Upper lobe of right lung (tissue), 1 donor: Measurements from ENCODE around the gene SLC12A9. TPM values are rescaled to one million over a fixed set of nuclear protein-coding genes. Genes with fewer than 3 reads are reported as not detected.

ENCODE experiments used
- ATAC-seq: fragments of 200-7000 bp; cut with Tn5 transposase; one replicate; pipeline ENCODE4 v1.9.1; 2020; ENCODE audit warnings: mild to moderate bottlenecking, moderate library complexity
- DNase-seq: peaks from one replicate; pipeline ENCODE4 v3.0.0-alpha.2; 2020
- H3K27ac ChIP-seq: fragments of 200-600 bp; one replicate; pipeline ENCODE4 v1.8.0; 2022
- H3K27me3 ChIP-seq: fragments of 200-600 bp; one replicate; pipeline ENCODE4 v1.8.0; 2022; ENCODE audit warnings: mild to moderate bottlenecking
- H3K36me3 ChIP-seq: fragments of 200-600 bp; one replicate; pipeline ENCODE4 v1.8.0; 2022
- H3K4me1 ChIP-seq: fragments of 200-600 bp; one replicate; pipeline ENCODE4 v1.8.0; 2022
- H3K4me3 ChIP-seq: fragments of 200-600 bp; one replicate; pipeline ENCODE4 v1.8.0; 2022; ENCODE audit warnings: mild to moderate bottlenecking
- H3K9me3 ChIP-seq: fragments of 200-600 bp; one replicate; pipeline ENCODE4 v1.8.0; 2022
- intact Hi-C: fragments of 100-400 bp; cut with DNase I; formaldehyde crosslinking; loops from one replicate; pipeline ENCODE4 v1.11.0; 2022
- total RNA-seq: library from RNA; stranded (reverse); fragmentation: NEBNext Ultra II Directional; extraction: Animal tissue kit (Norgen Biotek cat#: 25700); gene quantifications from one replicate; pipeline ENCODE4 v1.2.1, GENCODE V29; 2021
- TF ChIP-seq, protein P1 (sequence below): fragments of 200-600 bp; IDR thresholded peaks from one replicate; pipeline ENCODE4 v1.8.0; 2022; ENCODE audit warnings: antibody characterized with exemption
- donor health status: DM: no; HTN: yes; CAD: no; lungs with severe emphysema.

Gene SLC12A9
- total RNA-seq, 1 donor from 2014 or later: 39.2 TPM

DNA sequence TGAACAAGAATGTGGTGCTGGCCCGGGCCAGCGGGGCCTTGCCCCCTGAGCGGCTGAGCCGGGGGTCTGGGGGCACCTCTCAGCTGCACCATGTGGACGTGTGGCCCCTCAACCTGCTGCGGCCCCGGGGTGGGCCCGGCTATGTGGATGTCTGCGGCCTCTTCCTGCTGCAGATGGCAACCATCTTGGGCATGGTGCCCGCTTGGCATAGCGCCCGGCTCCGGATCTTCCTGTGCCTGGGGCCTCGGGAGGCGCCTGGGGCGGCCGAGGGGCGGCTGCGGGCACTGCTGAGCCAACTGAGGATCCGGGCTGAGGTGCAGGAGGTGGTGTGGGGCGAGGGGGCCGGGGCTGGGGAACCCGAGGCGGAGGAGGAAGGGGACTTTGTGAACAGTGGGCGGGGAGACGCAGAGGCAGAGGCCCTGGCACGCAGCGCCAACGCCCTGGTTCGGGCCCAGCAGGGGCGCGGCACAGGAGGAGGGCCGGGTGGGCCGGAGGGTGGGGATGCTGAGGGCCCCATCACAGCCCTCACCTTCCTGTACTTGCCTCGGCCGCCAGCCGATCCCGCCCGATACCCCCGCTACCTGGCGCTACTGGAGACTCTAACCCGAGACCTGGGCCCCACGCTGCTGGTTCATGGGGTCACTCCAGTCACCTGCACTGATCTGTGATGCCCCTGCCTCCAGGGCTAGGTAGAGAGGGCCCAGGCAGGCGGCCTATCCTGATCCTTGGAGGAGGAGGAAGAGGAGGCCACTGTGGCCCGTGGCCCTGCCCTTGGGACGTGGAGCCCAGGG is 13.6 kb downstream of the SLC12A9 start:
- H3K27ac ChIP-seq: peak overlapping the region; percentile 97
- TF ChIP-seq, protein P1, sequence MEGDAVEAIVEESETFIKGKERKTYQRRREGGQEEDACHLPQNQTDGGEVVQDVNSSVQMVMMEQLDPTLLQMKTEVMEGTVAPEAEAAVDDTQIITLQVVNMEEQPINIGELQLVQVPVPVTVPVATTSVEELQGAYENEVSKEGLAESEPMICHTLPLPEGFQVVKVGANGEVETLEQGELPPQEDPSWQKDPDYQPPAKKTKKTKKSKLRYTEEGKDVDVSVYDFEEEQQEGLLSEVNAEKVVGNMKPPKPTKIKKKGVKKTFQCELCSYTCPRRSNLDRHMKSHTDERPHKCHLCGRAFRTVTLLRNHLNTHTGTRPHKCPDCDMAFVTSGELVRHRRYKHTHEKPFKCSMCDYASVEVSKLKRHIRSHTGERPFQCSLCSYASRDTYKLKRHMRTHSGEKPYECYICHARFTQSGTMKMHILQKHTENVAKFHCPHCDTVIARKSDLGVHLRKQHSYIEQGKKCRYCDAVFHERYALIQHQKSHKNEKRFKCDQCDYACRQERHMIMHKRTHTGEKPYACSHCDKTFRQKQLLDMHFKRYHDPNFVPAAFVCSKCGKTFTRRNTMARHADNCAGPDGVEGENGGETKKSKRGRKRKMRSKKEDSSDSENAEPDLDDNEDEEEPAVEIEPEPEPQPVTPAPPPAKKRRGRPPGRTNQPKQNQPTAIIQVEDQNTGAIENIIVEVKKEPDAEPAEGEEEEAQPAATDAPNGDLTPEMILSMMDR: no peak
- ATAC-seq: peak; percentile 71
- H3K4me1 ChIP-seq: peaks cover 35% of the 10 kb centered on the region
- intact Hi-C loops: no loop called here
- no peaks in the 10 kb centered on the region for H3K9me3 ChIP-seq
- H3K36me3 ChIP-seq: peaks cover 18% of the 10 kb centered on the region
- peak; percentile 93 for DNase-seq
- H3K27me3 ChIP-seq: no peaks in the 10 kb centered on the region
- H3K4me3 ChIP-seq: peak overlapping the region; percentile 88

DNA sequence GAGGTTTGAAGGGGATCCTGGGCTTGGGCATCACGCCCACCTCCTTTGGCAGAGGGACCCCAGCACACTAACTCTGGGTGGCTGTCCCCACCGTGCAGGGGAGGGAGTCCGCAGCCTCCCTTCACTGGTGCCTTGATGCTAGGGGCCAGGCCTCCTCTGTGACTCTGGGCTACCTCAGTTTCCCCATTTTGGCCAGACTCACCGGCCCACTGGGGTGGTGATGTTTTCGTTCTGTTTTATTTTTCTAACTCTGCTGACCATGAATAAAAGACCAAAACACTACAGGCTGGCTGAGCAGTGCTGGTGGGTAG is 14.2 kb downstream of the SLC12A9 start:
- no peak for ATAC-seq
- H3K27me3 ChIP-seq: no peaks in the 10 kb centered on the region
- no peak for DNase-seq

DNA sequence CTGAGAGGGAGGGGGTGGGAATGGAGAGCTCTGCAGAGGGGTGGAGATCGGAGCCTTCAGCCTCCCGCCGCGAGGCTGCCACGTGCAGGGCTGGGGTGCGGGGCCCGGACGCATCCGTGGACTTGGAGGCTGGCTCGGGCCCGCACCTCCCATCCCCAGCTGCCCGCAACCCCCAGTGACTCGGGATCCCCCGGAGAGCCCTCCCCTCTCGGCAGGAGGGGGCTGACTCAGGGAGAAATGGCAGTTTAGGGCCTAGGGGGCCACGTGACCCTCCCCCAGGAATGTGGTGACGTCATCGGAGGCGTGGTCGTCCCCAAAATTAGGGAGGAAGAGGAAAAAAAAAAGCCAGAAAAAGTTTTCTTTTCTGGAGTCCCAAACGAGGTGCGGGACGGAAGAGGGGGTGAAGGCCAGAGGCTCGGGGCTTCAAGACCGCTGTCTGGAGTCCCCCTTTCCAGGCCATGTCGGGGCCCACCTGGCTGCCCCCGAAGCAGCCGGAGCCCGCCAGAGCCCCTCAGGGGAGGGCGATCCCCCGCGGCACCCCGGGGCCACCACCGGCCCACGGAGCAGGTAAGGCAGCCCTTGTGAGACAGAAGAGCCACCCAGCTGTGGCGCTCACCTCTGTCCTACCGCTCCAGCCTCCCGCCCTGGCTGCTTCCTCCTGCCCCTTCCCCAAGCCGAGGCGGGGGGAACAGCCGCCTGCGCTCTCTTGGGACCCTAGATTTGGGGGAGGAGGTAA is 14.7 kb downstream of the SLC12A9 start, which contains the start of gene TRIP6:
Gene TRIP6 (plus strand): TSS at position 348 of the 736 bp plus-strand sequence. CDS start 111 bp downstream, at position 459.
- peaks cover 35% of the 10 kb centered on the region for H3K4me1 ChIP-seq
- peak within 1 kb of the TSS; percentile 97 for H3K27ac ChIP-seq
- intact Hi-C loops: no loop called here
- H3K27me3 ChIP-seq: no peaks in the 10 kb centered on the region
- no peaks in the 10 kb centered on the region for H3K9me3 ChIP-seq
- H3K36me3 ChIP-seq: peaks cover 20% of the 10 kb centered on the region
- TF ChIP-seq, protein P1: no peak
- ATAC-seq (peak; percentile 76), DNase-seq (peak; percentile 92)
- H3K4me3 ChIP-seq: peak within 1 kb of the TSS; percentile 88

More for the DNA sequence above, 14.2 kb downstream of the SLC12A9 start:
- Histone ChIP-seq H3K36me3 (peaks cover 18% of the 10 kb centered on the region), H3K27ac (peak overlapping the region; percentile 97), H3K9me3 (no peaks in the 10 kb centered on the region), H3K4me3 (peak overlapping the region; percentile 88), H3K4me1 (peaks cover 35% of the 10 kb centered on the region)
- intact Hi-C loops: no loop called here
- TF ChIP-seq, protein P1: no peak

DNA sequence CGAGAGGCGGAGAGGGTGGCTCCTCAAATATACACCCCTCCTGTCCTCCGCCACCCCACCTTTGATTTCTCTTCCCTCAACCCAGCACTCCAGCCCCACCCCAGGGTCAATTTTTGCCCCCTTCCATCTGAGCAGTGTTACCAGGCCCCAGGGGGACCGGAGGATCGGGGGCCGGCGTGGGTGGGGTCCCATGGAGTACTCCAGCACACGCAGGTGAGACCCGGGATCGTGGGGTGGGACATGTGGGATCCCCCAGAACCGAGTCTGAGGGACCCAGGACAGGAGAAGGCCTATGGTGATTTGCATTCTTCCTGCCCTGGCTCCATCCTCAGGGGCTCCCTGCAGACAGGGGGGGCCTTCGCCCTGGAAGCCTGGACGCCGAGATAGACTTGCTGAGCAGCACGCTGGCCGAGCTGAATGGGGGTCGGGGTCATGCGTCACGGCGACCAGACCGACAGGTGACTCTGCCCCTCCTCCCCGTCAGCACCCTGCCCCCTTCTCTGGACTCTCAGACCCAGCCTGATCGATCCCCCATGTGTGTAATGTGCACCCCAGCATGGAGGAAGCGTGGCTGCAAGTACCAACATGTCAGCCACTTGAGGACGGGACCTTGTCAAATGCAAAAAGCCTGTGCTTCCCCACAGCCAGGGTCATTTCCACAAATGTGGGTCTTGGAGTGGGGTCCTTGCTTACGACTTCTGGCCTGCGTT is 15.4 kb downstream of the SLC12A9 start:
- Histone ChIP-seq H3K9me3 (no peaks in the 10 kb centered on the region), H3K4me3 (peak overlapping the region; percentile 88), H3K36me3 (peaks cover 19% of the 10 kb centered on the region), H3K4me1 (peaks cover 35% of the 10 kb centered on the region), H3K27me3 (no peaks in the 10 kb centered on the region), H3K27ac (peak overlapping the region; percentile 97)
- DNase-seq (no peak), ATAC-seq (peak; percentile 0)
- intact Hi-C loops: no loop called here
- TF ChIP-seq, protein P1: no peak

DNA sequence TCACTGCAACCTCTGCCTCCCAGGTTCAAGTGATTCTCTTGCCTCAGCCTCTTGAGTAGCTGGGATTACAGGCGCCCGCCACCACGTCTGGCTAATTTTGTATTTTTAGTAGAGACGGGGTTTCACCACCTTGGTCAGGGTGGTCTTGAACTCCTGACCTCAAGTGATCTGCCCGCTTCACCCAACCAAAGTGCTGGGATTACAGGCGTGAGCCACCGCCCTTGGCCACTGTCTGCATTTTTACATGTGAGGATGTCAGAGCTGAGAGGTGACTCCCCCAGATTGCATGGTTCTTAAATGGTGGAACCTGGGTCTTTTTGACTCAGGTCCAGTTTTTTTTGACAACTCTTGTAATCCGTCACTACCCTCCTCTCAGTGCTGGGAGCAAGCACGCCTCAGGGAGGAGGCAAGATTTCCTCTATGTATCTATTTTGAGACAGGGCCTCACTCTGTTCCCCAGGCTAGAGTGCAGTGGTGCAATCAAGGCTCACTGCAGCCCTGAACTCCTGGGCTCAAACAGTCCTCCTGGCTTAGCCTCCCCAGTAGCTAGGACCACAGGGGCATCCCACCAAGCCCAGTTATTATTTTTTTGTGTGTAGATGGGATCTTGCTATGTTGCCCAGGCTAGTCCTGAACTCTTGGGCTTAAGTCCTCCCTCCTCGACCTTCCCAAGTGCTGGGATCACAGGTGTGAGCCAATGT is 21.2 kb downstream of the SLC12A9 start:
- H3K4me3 ChIP-seq: peak overlapping the region; percentile 93
- H3K4me1 ChIP-seq: peaks cover 38% of the 10 kb centered on the region
- ATAC-seq (no peak), DNase-seq (no peak)
- peak overlapping the region; percentile 90 for H3K27ac ChIP-seq
- H3K27me3 ChIP-seq: no peaks in the 10 kb centered on the region
- no peaks in the 10 kb centered on the region for H3K9me3 ChIP-seq
- intact Hi-C loops: no loop called here
- TF ChIP-seq, protein P1: no peak
- peaks cover 39% of the 10 kb centered on the region for H3K36me3 ChIP-seq
